ENCODE measurements around the gene MED9.
"Not testable (repeated sequence)": the region's sequence is repeated elsewhere in the genome, so short reads cannot be mapped to it uniquely, and the experiment has no call there.

DNA sequence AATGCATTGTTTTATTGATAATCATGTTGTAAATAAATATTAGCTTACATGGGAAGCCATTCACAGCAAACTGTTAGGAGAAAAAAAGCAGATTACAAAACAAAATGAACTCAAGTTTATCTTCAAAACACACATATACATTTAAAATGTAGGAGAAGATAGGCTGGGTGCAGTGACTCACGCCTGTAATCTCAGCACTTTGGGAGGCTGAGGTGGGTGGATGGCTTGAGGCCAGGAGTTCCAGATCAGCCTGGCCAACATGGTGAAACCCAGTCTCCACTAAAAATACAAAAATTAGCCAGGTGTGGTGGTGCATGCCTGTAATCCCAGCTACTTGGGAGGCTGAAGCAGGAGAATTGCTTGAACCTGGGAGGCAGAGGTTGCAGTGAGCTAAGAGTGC is 10.9 kb upstream of the MED9 start:
- TF ChIP-seq, protein P1, sequence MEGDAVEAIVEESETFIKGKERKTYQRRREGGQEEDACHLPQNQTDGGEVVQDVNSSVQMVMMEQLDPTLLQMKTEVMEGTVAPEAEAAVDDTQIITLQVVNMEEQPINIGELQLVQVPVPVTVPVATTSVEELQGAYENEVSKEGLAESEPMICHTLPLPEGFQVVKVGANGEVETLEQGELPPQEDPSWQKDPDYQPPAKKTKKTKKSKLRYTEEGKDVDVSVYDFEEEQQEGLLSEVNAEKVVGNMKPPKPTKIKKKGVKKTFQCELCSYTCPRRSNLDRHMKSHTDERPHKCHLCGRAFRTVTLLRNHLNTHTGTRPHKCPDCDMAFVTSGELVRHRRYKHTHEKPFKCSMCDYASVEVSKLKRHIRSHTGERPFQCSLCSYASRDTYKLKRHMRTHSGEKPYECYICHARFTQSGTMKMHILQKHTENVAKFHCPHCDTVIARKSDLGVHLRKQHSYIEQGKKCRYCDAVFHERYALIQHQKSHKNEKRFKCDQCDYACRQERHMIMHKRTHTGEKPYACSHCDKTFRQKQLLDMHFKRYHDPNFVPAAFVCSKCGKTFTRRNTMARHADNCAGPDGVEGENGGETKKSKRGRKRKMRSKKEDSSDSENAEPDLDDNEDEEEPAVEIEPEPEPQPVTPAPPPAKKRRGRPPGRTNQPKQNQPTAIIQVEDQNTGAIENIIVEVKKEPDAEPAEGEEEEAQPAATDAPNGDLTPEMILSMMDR (IDR thresholded peaks at IDR 0.05; ENCODE audit: low read depth, low read length, poor library complexity, severe bottlenecking), result not testable (repeated sequence)
- not testable (repeated sequence) for TF ChIP-seq EZH2phosphoT487 (IDR thresholded peaks at IDR 0.05; ENCODE audit: borderline replicate concordance, low read length)
